Measurements from ENCODE around the gene FAM13B.

- TF ChIP-seq CTCF (IDR thresholded peaks at IDR 0.05; ENCODE audit: low read depth, low read length, poor library complexity, severe bottlenecking) (peak; percentile 37), EZH2phosphoT487 (IDR thresholded peaks at IDR 0.05; ENCODE audit: borderline replicate concordance, low read length) (no peak)
Observed at GRCh38 chr5:137891849-137892248, 141.0 kb downstream of the FAM13B start.

All from DOHH2 (cell line).